IMR-90 (cell line): ENCODE measurements around the gene NUDT8. TPM values are rescaled to one million over a fixed set of nuclear protein-coding genes. Genes with fewer than 3 reads are reported as not detected.

Source experiments
- ATAC-seq: fragments of 200-7000 bp; cut with Tn5 transposase; 2 replicates; pipeline ENCODE4 v1.9.1; 2020; ENCODE audit warnings: low read depth, mild to moderate bottlenecking, moderate library complexity
- BruUV-seq: library from RNA; stranded (reverse); fragments of 400-500 nt; replicated peaks from 2 replicates; lab custom pipeline; 2021; lab: Mats Ljungman, UMichigan
- CTCF ChIA-PET: fragments of 300-600 bp; formaldehyde crosslinking; extraction: SDS; loops from one replicate; lab custom pipeline; 2021; ENCODE audit warnings: antibody characterized with exemption; lab: Yijun Ruan, JAX
- POLR2A ChIA-PET: fragments of 300-600 bp; sonication (Branson Sonifier 250); formaldehyde crosslinking; loops from one replicate; lab custom pipeline; 2022; ENCODE audit warnings: antibody characterized with exemption; ENCODE audit not compliant: unreplicated experiment; lab: Charles Lee
- DNase-seq: peaks from one replicate; pipeline ENCODE4 v3.0.0; 2013
- H2AFZ ChIP-seq: replicated peaks from 2 replicates; pipeline ENCODE3; 2013; ENCODE audit warnings: low read length, mild to moderate bottlenecking; ENCODE audit not compliant: poor library complexity
- H2AK5ac ChIP-seq: 2 replicates; pipeline ENCODE4 v1.6.1; 2013; ENCODE audit warnings: low read depth, low read length, inconsistent platforms
- H2AK9ac ChIP-seq: replicated peaks from 2 replicates; pipeline ENCODE3; 2013; ENCODE audit warnings: mild to moderate bottlenecking, low read depth, low read length, moderate library complexity; ENCODE audit not compliant: poor library complexity
- H2BK120ac ChIP-seq: 2 replicates; pipeline ENCODE4 v1.6.1; 2013; ENCODE audit warnings: low read depth, low read length, inconsistent platforms
- H2BK15ac ChIP-seq: 3 replicates; pipeline ENCODE4 v1.6.1; 2013; ENCODE audit warnings: low read depth, low read length, inconsistent platforms
- H2BK20ac ChIP-seq: 2 replicates; pipeline ENCODE4 v1.6.1; 2013; ENCODE audit warnings: low read depth, mild to moderate bottlenecking, inconsistent platforms, low read length, moderate library complexity
- H2BK5ac ChIP-seq: 2 replicates; pipeline ENCODE4 v1.6.1; 2013; ENCODE audit warnings: mild to moderate bottlenecking, low read depth, low read length, inconsistent platforms; ENCODE audit not compliant: poor library complexity, severe bottlenecking
- H3K14ac ChIP-seq: replicated peaks from 2 replicates; pipeline ENCODE4 v1.6.1; 2013; ENCODE audit warnings: low read depth, low read length, inconsistent platforms
- H3K18ac ChIP-seq: 2 replicates; pipeline ENCODE4 v1.6.1; 2013; ENCODE audit warnings: low read depth, low read length, control low read depth
- H3K23ac ChIP-seq: 2 replicates; pipeline ENCODE4 v1.6.1; 2013; ENCODE audit warnings: low read depth, low read length, inconsistent platforms
- H3K27ac ChIP-seq: 2 replicates; pipeline ENCODE4 v1.5.1; 2013; ENCODE audit warnings: mild to moderate bottlenecking, control low read depth, low read length; ENCODE audit not compliant: insufficient read depth
- H3K27me3 ChIP-seq: 2 replicates; pipeline ENCODE4 v1.6.1; 2013; ENCODE audit warnings: low read length; ENCODE audit not compliant: control insufficient read depth, insufficient read depth
- H3K36me3 ChIP-seq: 2 replicates; pipeline ENCODE4 v1.6.1; 2013; ENCODE audit warnings: low read length, mixed read lengths; ENCODE audit not compliant: control insufficient read depth, insufficient read depth
- H3K4ac ChIP-seq: 2 replicates; pipeline ENCODE4 v1.6.1; 2013; ENCODE audit warnings: low read depth, low read length, inconsistent platforms
- H3K4me1 ChIP-seq: 2 replicates; pipeline ENCODE4 v1.6.1; 2013; ENCODE audit warnings: low read length, mixed read lengths; ENCODE audit not compliant: control insufficient read depth, insufficient read depth
- H3K4me2 ChIP-seq: 2 replicates; pipeline ENCODE4 v1.6.1; 2013; ENCODE audit warnings: low read depth, mild to moderate bottlenecking, control low read depth, low read length, moderate library complexity
- H3K4me3 ChIP-seq: 2 replicates; pipeline ENCODE4 v1.5.1; 2013; ENCODE audit warnings: low read depth, mild to moderate bottlenecking, control low read depth, low read length, moderate library complexity; ENCODE audit not compliant: insufficient read depth
- H3K56ac ChIP-seq: 2 replicates; pipeline ENCODE4 v1.6.1; 2013; ENCODE audit warnings: low read length, inconsistent platforms; ENCODE audit not compliant: insufficient read depth; ENCODE audit errors: extremely low read depth
- H3K79me1 ChIP-seq, 2 experiments: 2 replicates each; pipeline ENCODE4 v1.6.1; 2013; ENCODE audit warnings: low read length in 2 of 2, inconsistent platforms in 1 of 2, low read depth in 1 of 2
- H3K9ac ChIP-seq: 2 replicates; pipeline ENCODE4 v1.6.1; 2013; ENCODE audit warnings: low read depth, low read length, control low read depth
- H3K9me1 ChIP-seq: 2 replicates; pipeline ENCODE4 v1.6.1; 2013; ENCODE audit warnings: low read length, inconsistent platforms; ENCODE audit not compliant: insufficient read depth
- H3K9me3 ChIP-seq: 2 replicates; pipeline ENCODE4 v1.6.1; 2013; ENCODE audit warnings: low read length; ENCODE audit not compliant: control insufficient read depth, insufficient read depth
- H4K20me1 ChIP-seq: 2 replicates; pipeline ENCODE4 v1.6.1; 2013; ENCODE audit warnings: low read length, inconsistent platforms; ENCODE audit not compliant: insufficient read depth
- H4K5ac ChIP-seq: 2 replicates; pipeline ENCODE4 v1.6.1; 2013; ENCODE audit warnings: mild to moderate bottlenecking, low read depth, low read length, control low read depth
- H4K8ac ChIP-seq, 2 experiments: 2 replicates each; pipeline ENCODE4 v1.6.1; 2013; ENCODE audit warnings: low read depth in 2 of 2, low read length in 2 of 2, control low read depth in 1 of 2, inconsistent platforms in 1 of 2
- H4K91ac ChIP-seq: 2 replicates; pipeline ENCODE4 v1.6.1; 2013; ENCODE audit warnings: low read depth, low read length, inconsistent platforms; ENCODE audit not compliant: insufficient read depth
- BHLHE40 ChIP-seq: fragments of 150-350 bp; IDR thresholded peaks from 2 replicates; pipeline ENCODE4 v1.6.1; 2016; ENCODE audit warnings: mild to moderate bottlenecking, low read depth, low read length
- CEBPB ChIP-seq: IDR thresholded peaks from 2 replicates; pipeline ENCODE4 v1.6.1; 2012; ENCODE audit warnings: low read depth, low read length, improper control_type of control experiment
- CHD1 ChIP-seq: IDR thresholded peaks from 2 replicates; pipeline ENCODE4 v1.6.1; 2012; ENCODE audit warnings: low read depth, low read length, improper control_type of control experiment
- FOS ChIP-seq: fragments of 150-350 bp; IDR thresholded peaks from 2 replicates; pipeline ENCODE4 v1.6.1; 2016; ENCODE audit warnings: low read depth, low read length
- MAFK ChIP-seq: IDR thresholded peaks from 2 replicates; pipeline ENCODE4 v1.6.1; 2012; ENCODE audit warnings: low read depth, low read length, improper control_type of control experiment
- MAZ ChIP-seq: IDR thresholded peaks from 2 replicates; pipeline ENCODE4 v1.6.1; 2012; ENCODE audit warnings: low read depth, mild to moderate bottlenecking, low read length, improper control_type of control experiment, moderate library complexity, borderline replicate concordance
- MXI1 ChIP-seq: IDR thresholded peaks from 2 replicates; pipeline ENCODE4 v1.6.1; 2012; ENCODE audit warnings: low read depth, mild to moderate bottlenecking, low read length, moderate library complexity, borderline replicate concordance
- NFE2L2 ChIP-seq: fragments of 150-350 bp; IDR thresholded peaks from 2 replicates; pipeline ENCODE4 v1.6.1; 2016; ENCODE audit warnings: low read depth, mild to moderate bottlenecking, low read length
- POLR2A ChIP-seq: IDR thresholded peaks from 2 replicates; pipeline ENCODE4 v1.6.1; 2012; ENCODE audit warnings: mild to moderate bottlenecking, low read depth, low read length
- RAD21 ChIP-seq: IDR thresholded peaks from 2 replicates; pipeline ENCODE4 v1.6.1; 2012; ENCODE audit warnings: low read length, improper control_type of control experiment
- RCOR1 ChIP-seq: IDR thresholded peaks from 2 replicates; pipeline ENCODE4 v1.6.1; 2012; ENCODE audit warnings: mild to moderate bottlenecking, low read length, improper control_type of control experiment; ENCODE audit not compliant: insufficient replicate concordance
- RFX5 ChIP-seq: IDR thresholded peaks from 2 replicates; pipeline ENCODE4 v1.8.0; 2012; ENCODE audit warnings: low read depth, mild to moderate bottlenecking, low read length, moderate library complexity
- SMC3 ChIP-seq: fragments of 150-350 bp; IDR thresholded peaks from 2 replicates; pipeline ENCODE4 v1.6.1; 2016; ENCODE audit warnings: low read depth, mild to moderate bottlenecking, antibody characterized with exemption, low read length, moderate library complexity
- WGBS, 2 experiments: methylation state at CpG; one replicate each; pipeline versions ENCODE4 v1.1.5 to v1.1.7; 2013; ENCODE audit warnings: missing lambda C conversion rate in 2 of 2; ENCODE audit not compliant: insufficient read length in 1 of 2; ENCODE audit errors: extremely low coverage in 2 of 2; 5-methylcytosine and 5-hydroxymethylcytosine counted together
- dilution Hi-C: fragments of 300-500 bp; cut with HindIII; formaldehyde crosslinking; loops from one replicate; pipeline ENCODE4 v1.14.3; 2018; ENCODE audit warnings: low sequenced_read_pairs; ENCODE audit not compliant: unreplicated experiment
- in situ Hi-C: fragments of 300-500 bp; cut with MboI; formaldehyde crosslinking; loops from 3 replicates; pipeline ENCODE4 v1.14.3; 2019; ENCODE audit warnings: low sequenced_read_pairs, inconsistent platforms, mixed read lengths
- intact Hi-C: fragments of 100-400 bp; cut with micrococcal nuclease; formaldehyde crosslinking; loops from 2 replicates; pipeline ENCODE4 v1.10.0; 2022
- polyA plus RNA-seq, 3 experiments: library from polyadenylated mRNA; depleted of rRNA; stranded (reverse); fragments of >200 nt; gene quantifications; 2 replicates each; pipeline ENCODE4 v1.2.3, GENCODE V29; 2012; ENCODE audit warnings: low replicate concordance in 1 of 3
- total RNA-seq: library from RNA; depleted of rRNA; stranded (reverse); fragments of >200 nt; gene quantifications from 2 replicates; pipeline ENCODE4 v1.2.3, GENCODE V29; 2012
- TF ChIP-seq, protein P1 (sequence below): fragments of 150-350 bp; IDR thresholded peaks from 2 replicates; pipeline ENCODE4 v1.6.1; 2017; ENCODE audit warnings: mild to moderate bottlenecking, antibody characterized with exemption, low read length, low read depth
- TF ChIP-seq, protein P2 (sequence below): conservative IDR thresholded peaks from 2 replicates; pipeline ENCODE4 v1.5.1; 2012; ENCODE audit warnings: mild to moderate bottlenecking, low read depth, low read length, improper control_type of control experiment
- TF ChIP-seq, protein P3 (sequence below): fragments of 150-350 bp; IDR thresholded peaks from 2 replicates; pipeline ENCODE4 v1.6.1; 2016; ENCODE audit warnings: low read depth, mild to moderate bottlenecking, low read length, moderate library complexity, borderline replicate concordance

The NUDT8 gene
- total and polyA plus RNA-seq, 2 of the 4 experiments (the other 2 are of a cell fraction) = 1.4 to 2.5 TPM

DNA sequence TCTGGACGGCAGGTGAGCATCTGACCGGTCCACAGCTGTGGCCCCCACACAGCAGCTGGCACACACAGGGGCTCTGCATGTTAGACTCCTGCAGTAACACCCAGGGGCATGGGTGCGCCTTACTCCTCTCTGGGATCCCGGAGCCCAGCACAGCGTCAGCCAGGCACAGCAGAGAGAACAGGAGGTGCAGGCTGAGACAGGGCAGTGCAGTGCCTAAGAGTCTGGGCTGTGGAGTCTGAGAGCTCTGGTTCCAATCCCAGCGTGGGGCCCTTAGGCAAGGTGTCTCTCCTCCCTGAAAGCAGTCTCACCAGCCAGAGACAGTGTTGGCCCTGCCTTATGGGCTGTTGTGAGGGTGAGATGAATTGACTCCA, 2.3 kb downstream of the NUDT8 start:
- dilution Hi-C loops = no loop called here
- BruUV-seq = no TSS peak
- intact Hi-C loops = no loop called here
- H4K8ac ChIP-seq = no peak overlapping the region
- H4K20me1 ChIP-seq = no peaks in the 10 kb centered on the region
- H3K4me1 ChIP-seq = 0 out of 2 replicates have a peak, but pooled peaks cover 3% of the 10 kb centered on the region
- H2BK120ac ChIP-seq = no peak overlapping the region
- no peak overlapping the region for H3K4ac ChIP-seq
- no peak overlapping the region for H3K9ac ChIP-seq
- H3K4me3 ChIP-seq = no peak overlapping the region
- ATAC-seq (no peak), DNase-seq (no peak)
- H3K9me1 ChIP-seq = peaks cover 4% of the 10 kb centered on the region; the same call in 1 of the 2 replicates
- no peak overlapping the region for H2BK20ac ChIP-seq
- no peaks in the 10 kb centered on the region for H3K27me3 ChIP-seq
- H2AFZ ChIP-seq = no peak overlapping the region
- H2BK15ac ChIP-seq = no peak overlapping the region
- H3K9me3 ChIP-seq = no peaks in the 10 kb centered on the region
- TF ChIP-seq RCOR1 (no peak), CHD1 (no peak), POLR2A (no peak), MXI1 (no peak), FOS (no peak), BHLHE40 (no peak), NFE2L2 (no peak), MAFK (no peak), MAZ (no peak), SMC3 (no peak), CEBPB (no peak), RFX5 (no peak), RAD21 (no peak)
- TF ChIP-seq, protein P1, sequence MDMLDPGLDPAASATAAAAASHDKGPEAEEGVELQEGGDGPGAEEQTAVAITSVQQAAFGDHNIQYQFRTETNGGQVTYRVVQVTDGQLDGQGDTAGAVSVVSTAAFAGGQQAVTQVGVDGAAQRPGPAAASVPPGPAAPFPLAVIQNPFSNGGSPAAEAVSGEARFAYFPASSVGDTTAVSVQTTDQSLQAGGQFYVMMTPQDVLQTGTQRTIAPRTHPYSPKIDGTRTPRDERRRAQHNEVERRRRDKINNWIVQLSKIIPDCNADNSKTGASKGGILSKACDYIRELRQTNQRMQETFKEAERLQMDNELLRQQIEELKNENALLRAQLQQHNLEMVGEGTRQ = no peak
- TF ChIP-seq, protein P2, sequence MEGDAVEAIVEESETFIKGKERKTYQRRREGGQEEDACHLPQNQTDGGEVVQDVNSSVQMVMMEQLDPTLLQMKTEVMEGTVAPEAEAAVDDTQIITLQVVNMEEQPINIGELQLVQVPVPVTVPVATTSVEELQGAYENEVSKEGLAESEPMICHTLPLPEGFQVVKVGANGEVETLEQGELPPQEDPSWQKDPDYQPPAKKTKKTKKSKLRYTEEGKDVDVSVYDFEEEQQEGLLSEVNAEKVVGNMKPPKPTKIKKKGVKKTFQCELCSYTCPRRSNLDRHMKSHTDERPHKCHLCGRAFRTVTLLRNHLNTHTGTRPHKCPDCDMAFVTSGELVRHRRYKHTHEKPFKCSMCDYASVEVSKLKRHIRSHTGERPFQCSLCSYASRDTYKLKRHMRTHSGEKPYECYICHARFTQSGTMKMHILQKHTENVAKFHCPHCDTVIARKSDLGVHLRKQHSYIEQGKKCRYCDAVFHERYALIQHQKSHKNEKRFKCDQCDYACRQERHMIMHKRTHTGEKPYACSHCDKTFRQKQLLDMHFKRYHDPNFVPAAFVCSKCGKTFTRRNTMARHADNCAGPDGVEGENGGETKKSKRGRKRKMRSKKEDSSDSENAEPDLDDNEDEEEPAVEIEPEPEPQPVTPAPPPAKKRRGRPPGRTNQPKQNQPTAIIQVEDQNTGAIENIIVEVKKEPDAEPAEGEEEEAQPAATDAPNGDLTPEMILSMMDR = no peak
- TF ChIP-seq, protein P3, sequence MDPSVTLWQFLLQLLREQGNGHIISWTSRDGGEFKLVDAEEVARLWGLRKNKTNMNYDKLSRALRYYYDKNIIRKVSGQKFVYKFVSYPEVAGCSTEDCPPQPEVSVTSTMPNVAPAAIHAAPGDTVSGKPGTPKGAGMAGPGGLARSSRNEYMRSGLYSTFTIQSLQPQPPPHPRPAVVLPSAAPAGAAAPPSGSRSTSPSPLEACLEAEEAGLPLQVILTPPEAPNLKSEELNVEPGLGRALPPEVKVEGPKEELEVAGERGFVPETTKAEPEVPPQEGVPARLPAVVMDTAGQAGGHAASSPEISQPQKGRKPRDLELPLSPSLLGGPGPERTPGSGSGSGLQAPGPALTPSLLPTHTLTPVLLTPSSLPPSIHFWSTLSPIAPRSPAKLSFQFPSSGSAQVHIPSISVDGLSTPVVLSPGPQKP = no peak
- no peak overlapping the region for H3K56ac ChIP-seq
- no peaks in the 10 kb centered on the region for H3K36me3 ChIP-seq
- H3K18ac ChIP-seq = no peak overlapping the region
- ChIA-PET POLR2A (no interaction called here), CTCF (interaction anchor here (1.2 to 1.6 kb wide), 2 partner anchors 8 to 13 kb away, joined by 3 to 5 read pairs; no protein-coding TSS in a partner anchor)
- H2AK9ac ChIP-seq = no peak overlapping the region
- H3K23ac ChIP-seq = no peak overlapping the region
- in situ Hi-C loops = no loop called here
- no peaks in the 10 kb centered on the region for H3K79me1 ChIP-seq
- no peak overlapping the region for H3K14ac ChIP-seq
- H3K4me2 ChIP-seq = no peak overlapping the region
- no peak overlapping the region for H3K27ac ChIP-seq
- H4K91ac ChIP-seq = no peak overlapping the region
- no CpG with 5 or more reads among the region's 6 CpGs for WGBS, 2 experiments
- no peak overlapping the region for H2AK5ac ChIP-seq
- no peak overlapping the region for H4K5ac ChIP-seq
- no peak overlapping the region for H2BK5ac ChIP-seq
